Esophagus muscularis mucosa (tissue), 4 donors: ENCODE results near the gene AQP1.

Experiments
- CTCF ChIP-seq, 3 experiments: fragments of 200-600 bp in 2 of 3; fragments of 450-650 bp in 1 of 3; sonication (generic) in 2 of 3; IDR thresholded peaks; one replicate each; pipeline ENCODE4 v1.5.1; 2017 to 2019; ENCODE audit warnings: antibody characterized with exemption in 3 of 3, mild to moderate bottlenecking in 2 of 3, moderate library complexity in 1 of 3
- EP300 ChIP-seq: sonication (generic); formaldehyde crosslinking; IDR thresholded peaks from one replicate; pipeline ENCODE4 v1.6.1; 2017; ENCODE audit warnings: antibody characterized with exemption
- POLR2A ChIP-seq: fragments of 450-650 bp; IDR thresholded peaks from one replicate; pipeline ENCODE4 v1.6.1; 2017; ENCODE audit warnings: antibody characterized with exemption, moderate library complexity, mild to moderate bottlenecking, low read depth
- POLR2AphosphoS5 ChIP-seq, 2 donors: sonication (generic); formaldehyde crosslinking; IDR thresholded peaks; one replicate each; pipeline ENCODE4 v1.6.1; 2017; ENCODE audit warnings: antibody characterized with exemption in 2 of 2

- TF ChIP-seq CTCF (IDR thresholded peaks at IDR 0.05) (no peak), POLR2AphosphoS5 (IDR thresholded peaks at IDR 0.05) (no peak), POLR2A (no peak), EP300 (no peak)
These were observed 19.7 kb downstream of the AQP1 start for GRCh38 chr7:30931161-30931928.
